OCI-LY1 (cell line): ENCODE measurements around the gene TECR.

ENCODE experiments used
- CTCF ChIP-seq: fragments of 200-600 bp; sonication (generic), shearing (Covaris generic); IDR thresholded peaks from 2 replicates; pipeline ENCODE4 v1.5.1; 2017; ENCODE audit warnings: mild to moderate bottlenecking, antibody characterized with exemption, low read length, moderate library complexity, mixed read lengths
- EZH2 ChIP-seq: fragments of 200-600 bp; sonication (generic), shearing (Covaris generic); IDR thresholded peaks from 2 replicates; pipeline ENCODE4 v1.8.0; 2017; ENCODE audit warnings: borderline replicate concordance, mixed run types, mild to moderate bottlenecking, antibody characterized with exemption, low read length, moderate library complexity, mixed read lengths

- TF ChIP-seq CTCF (no peak), EZH2 (no peak)
Observed at GRCh38 chr19:14545716-14546082, 16.3 kb downstream of the TECR start.
